ENCODE measurements around the gene GPR78.

Gene GPR78

GRCh38 chr4:8607603-8608481 is 27.6 kb downstream of the GPR78 start:
- TF ChIP-seq CTCF (IDR thresholded peaks at IDR 0.05) (peak; percentile 93), ZFX (IDR thresholded peaks at IDR 0.05; ENCODE audit: borderline replicate concordance) (no peak)

GRCh38 chr4:8608714-8609391 is 28.7 kb downstream of the GPR78 start:
- no peak overlapping the region for H3K27ac ChIP-seq
- TF ChIP-seq CTCF (IDR thresholded peaks at IDR 0.05), result no peak
- TF ChIP-seq ZFX (IDR thresholded peaks at IDR 0.05; ENCODE audit: borderline replicate concordance), result no peak

More at GRCh38 chr4:8607603-8608481, 27.6 kb downstream of the GPR78 start:
- H3K27ac ChIP-seq, result no peak overlapping the region

GRCh38 chr4:8609406-8609805 is 29.2 kb downstream of the GPR78 start:
- TF ChIP-seq CTCF (IDR thresholded peaks at IDR 0.05) (no peak), ZFX (IDR thresholded peaks at IDR 0.05; ENCODE audit: borderline replicate concordance) (no peak)
- no peak overlapping the region for H3K27ac ChIP-seq

GRCh38 chr4:8609824-8610350 is 29.7 kb downstream of the GPR78 start:
- H3K27ac ChIP-seq, result no peak overlapping the region
- no peak for TF ChIP-seq ZFX (IDR thresholded peaks at IDR 0.05; ENCODE audit: borderline replicate concordance)
- no peak for TF ChIP-seq CTCF (IDR thresholded peaks at IDR 0.05)

GRCh38 chr4:8610858-8611616 is 30.8 kb downstream of the GPR78 start:
- no peak for TF ChIP-seq CTCF (IDR thresholded peaks at IDR 0.05)
- TF ChIP-seq ZFX (IDR thresholded peaks at IDR 0.05; ENCODE audit: borderline replicate concordance), result no peak

GRCh38 chr4:8612646-8613045 is 32.5 kb downstream of the GPR78 start:
- TF ChIP-seq ZFX (IDR thresholded peaks at IDR 0.05; ENCODE audit: borderline replicate concordance) (no peak), CTCF (IDR thresholded peaks at IDR 0.05) (no peak)
- H3K27ac ChIP-seq, result no peak overlapping the region

More at GRCh38 chr4:8610858-8611616, 30.8 kb downstream of the GPR78 start:
- H3K27ac ChIP-seq, result no peak overlapping the region

All from 22Rv1 (cell line).